Thymus (tissue), 11 donors: Measurements from ENCODE around the gene CCDC88B. TPM values are rescaled to one million over a fixed set of nuclear protein-coding genes. Genes with fewer than 3 reads are reported as not detected.
A peak's percentile ranks its signal among the peaks of the same experiment; 100 is the strongest.

Experiments used
- DNase-seq, 9 donors: peaks; one replicate each; pipeline ENCODE4 v3.0.0-alpha.2; 2013; ENCODE audit warnings: low spot score in 9 of 9, low read depth in 6 of 9, missing footprints in 1 of 9
- H3K27ac ChIP-seq, 2 donors: one replicate each; pipeline ENCODE4 v1.5.1; 2013; ENCODE audit warnings: control low read depth in 1 of 2, low read depth in 1 of 2, low read length in 1 of 2, mild to moderate bottlenecking in 1 of 2, moderate library complexity in 1 of 2
- H3K27me3 ChIP-seq, 2 donors: one replicate each; pipeline ENCODE4 v1.5.1; 2013; ENCODE audit warnings: low read length in 1 of 2; ENCODE audit not compliant: control insufficient read depth in 2 of 2, insufficient read depth in 1 of 2
- H3K36me3 ChIP-seq, 2 donors: one replicate each; pipeline ENCODE4 v1.5.1; 2013; ENCODE audit warnings: low read length in 1 of 2, mild to moderate bottlenecking in 1 of 2, moderate library complexity in 1 of 2; ENCODE audit not compliant: control insufficient read depth in 2 of 2, insufficient read depth in 2 of 2
- H3K4me1 ChIP-seq, 2 donors: one replicate each; pipeline ENCODE4 v1.5.1; 2013; ENCODE audit warnings: low read length in 2 of 2; ENCODE audit not compliant: control insufficient read depth in 2 of 2, insufficient read depth in 2 of 2
- H3K4me3 ChIP-seq, 2 donors: one replicate each; pipeline ENCODE4 v1.5.1; 2013; ENCODE audit warnings: low read length in 2 of 2, control low read depth in 1 of 2, mild to moderate bottlenecking in 1 of 2
- H3K9me3 ChIP-seq, 2 donors: one replicate each; pipeline ENCODE4 v1.5.1; 2013; ENCODE audit warnings: low read length in 1 of 2, mild to moderate bottlenecking in 1 of 2; ENCODE audit not compliant: control insufficient read depth in 2 of 2, insufficient read depth in 1 of 2
- WGBS: extraction: QIAGEN DNeasy Blood & Tissue Kit; methylation state at CpG from one replicate; pipeline ENCODE4 v1.1.7; 2013; 5-methylcytosine and 5-hydroxymethylcytosine counted together
- polyA plus RNA-seq: library from polyadenylated mRNA; stranded (reverse); fragments of 200-250 nt; gene quantifications from one replicate; pipeline ENCODE4 v1.2.3, GENCODE V29; 2013
- total RNA-seq: library from RNA; stranded (reverse); fragments of 120-200 nt; gene quantifications from one replicate; pipeline ENCODE4 v1.2.4, GENCODE V29; 2013
- donor health status: healthy.

Gene CCDC88B
- total and polyA plus RNA-seq, 2 donors = 26.9 to 480 TPM

DNA sequence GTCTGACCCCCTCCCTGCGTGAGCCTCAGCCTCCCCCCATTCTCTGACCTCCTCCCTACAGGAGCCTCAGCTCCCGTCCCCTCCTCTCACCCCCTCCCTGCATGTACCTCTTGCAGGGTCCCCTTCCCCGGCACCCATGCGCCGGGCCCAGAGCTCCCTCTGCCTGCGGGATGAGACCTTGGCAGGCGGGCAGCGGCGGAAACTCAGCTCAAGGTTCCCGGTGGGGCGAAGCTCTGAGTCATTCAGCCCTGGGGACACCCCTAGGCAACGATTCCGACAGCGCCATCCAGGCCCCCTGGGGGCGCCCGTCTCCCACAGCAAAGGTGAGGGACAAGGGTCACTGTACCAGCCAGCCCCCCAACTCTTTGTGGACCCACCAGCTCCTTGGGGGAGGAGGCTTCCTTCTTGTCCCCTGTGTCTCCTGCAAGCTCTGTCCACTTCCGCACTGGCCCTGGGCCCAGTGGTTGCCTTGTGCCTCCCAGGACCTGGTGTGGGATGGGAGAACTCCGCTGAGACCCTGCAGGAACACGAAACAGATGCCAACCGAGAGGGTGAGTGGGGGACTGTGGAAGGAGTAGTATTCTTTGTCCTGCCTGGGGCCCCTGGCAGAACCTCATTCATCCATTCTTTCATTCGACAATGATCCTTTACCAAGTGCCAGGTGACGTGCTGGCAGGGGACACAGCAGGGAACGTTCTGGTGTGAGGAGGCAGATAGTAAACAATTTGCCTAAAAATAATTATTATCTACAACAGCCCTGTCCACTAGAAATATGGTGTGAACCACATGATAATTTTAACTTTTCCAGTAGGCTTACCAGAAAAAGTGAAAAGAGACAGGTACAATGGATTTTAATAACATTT is 15.3 kb downstream of the CCDC88B start:
- peak overlapping the region in 1 of 2 donors; percentile 15 for H3K27ac ChIP-seq
- H3K4me1 ChIP-seq = peaks cover 22 to 38% of the 10 kb centered on the region in 2 donors
- H3K36me3 ChIP-seq = peaks cover 16 to 39% of the 10 kb centered on the region in 2 donors
- peaks cover 0 to 4% of the 10 kb centered on the region in 2 donors for H3K27me3 ChIP-seq
- H3K9me3 ChIP-seq = no peaks in the 10 kb centered on the region
- H3K4me3 ChIP-seq = no peak overlapping the region
- DNase-seq = peak in 5 of 9 donors; percentile 57 to 85 (median 74)
- WGBS = 30% methylated on average over 23 of the region's 23 CpGs

GRCh38 chr11:64356498-64357411 is 16.8 kb downstream of the CCDC88B start:
- peaks cover 25 to 53% of the 10 kb centered on the region in 2 donors for H3K4me1 ChIP-seq
- no peak overlapping the region for H3K4me3 ChIP-seq
- DNase-seq = no peak
- no peak overlapping the region for H3K27ac ChIP-seq
- H3K9me3 ChIP-seq = peaks cover 0 to 3% of the 10 kb centered on the region in 2 donors
- H3K36me3 ChIP-seq = peaks cover 20 to 35% of the 10 kb centered on the region in 2 donors
- peaks cover 0 to 4% of the 10 kb centered on the region in 2 donors for H3K27me3 ChIP-seq
- WGBS = 95% methylated on average over 25 of the region's 25 CpGs

DNA sequence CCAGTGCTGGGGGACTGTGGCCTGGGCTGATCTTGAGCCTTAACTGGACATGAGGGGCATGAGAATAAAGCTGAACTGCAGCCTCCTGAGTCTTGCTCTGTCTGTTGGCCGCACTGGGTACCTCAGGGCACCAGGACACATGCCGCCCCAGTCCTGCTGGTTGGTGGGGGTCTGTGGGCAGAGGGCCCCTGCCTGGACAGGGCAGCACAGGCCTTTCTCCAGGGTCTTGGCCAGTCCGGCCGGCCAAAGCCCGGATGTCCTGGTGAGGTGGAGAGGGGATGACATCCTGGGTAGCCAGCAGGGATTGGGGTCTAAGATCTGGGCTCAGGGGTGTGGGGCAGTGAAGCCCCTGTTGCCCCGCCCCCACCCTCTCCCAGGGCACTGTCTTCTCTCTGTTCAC is 17.4 kb downstream of the CCDC88B start:
- over 99% methylated on average over 6 of the region's 6 CpGs for WGBS
- DNase-seq = no peak
- peaks cover 25 to 54% of the 10 kb centered on the region in 2 donors for H3K4me1 ChIP-seq
- H3K27ac ChIP-seq = no peak overlapping the region
- H3K4me3 ChIP-seq = no peak overlapping the region
- H3K9me3 ChIP-seq = peaks cover 0 to 3% of the 10 kb centered on the region in 2 donors
- H3K36me3 ChIP-seq = peaks cover 24 to 35% of the 10 kb centered on the region in 2 donors
- peaks cover 0 to 4% of the 10 kb centered on the region in 2 donors for H3K27me3 ChIP-seq

DNA sequence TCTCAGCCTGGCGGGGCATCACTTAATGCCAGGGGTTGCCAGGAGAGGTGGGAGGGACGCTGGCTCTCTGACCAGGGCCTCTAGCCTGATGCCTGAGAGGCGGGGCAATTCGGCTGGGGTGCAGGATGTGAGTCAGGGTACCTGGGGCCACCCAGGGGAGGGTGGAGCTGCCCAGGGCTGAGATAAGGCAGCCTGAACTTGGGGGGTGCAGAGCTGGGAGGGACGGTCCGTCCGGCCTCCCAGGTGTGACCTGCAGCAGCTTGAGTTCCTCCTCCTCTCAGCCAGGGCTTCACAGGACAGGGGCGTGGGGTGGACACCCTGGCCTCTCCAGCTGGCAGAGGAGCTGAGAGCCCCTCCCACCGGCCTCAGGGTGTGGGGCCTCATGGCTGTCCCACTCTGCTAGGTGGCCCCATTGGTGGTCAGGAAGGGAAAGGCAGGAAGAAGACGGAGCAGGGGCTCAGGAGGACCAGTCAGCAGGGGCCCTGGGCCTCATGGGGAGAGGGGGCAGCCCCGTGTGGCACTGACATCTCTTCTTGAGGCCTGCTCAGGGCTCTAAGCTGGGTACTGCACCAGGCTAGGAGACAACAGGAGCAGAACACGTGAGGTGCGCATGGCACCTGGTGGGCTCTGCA is 18.0 kb downstream of the CCDC88B start:
- peaks cover 29 to 32% of the 10 kb centered on the region in 2 donors for H3K36me3 ChIP-seq
- WGBS = 86% methylated on average over 13 of the region's 13 CpGs

GRCh38 chr11:64358536-64358906 is 18.5 kb downstream of the CCDC88B start:
- Histone ChIP-seq H3K4me1 (peaks cover 25 to 54% of the 10 kb centered on the region in 2 donors), H3K9me3 (peaks cover 0 to 3% of the 10 kb centered on the region in 2 donors), H3K27me3 (peaks cover 0 to 4% of the 10 kb centered on the region in 2 donors), H3K4me3 (peak overlapping the region; percentile 43 to 80), H3K36me3 (peaks cover 30 to 36% of the 10 kb centered on the region in 2 donors), H3K27ac (peak overlapping the region; percentile 5 to 68)
- DNase-seq = no peak
- 48% methylated on average over 7 of the region's 7 CpGs for WGBS

More for the DNA sequence above, 18.0 kb downstream of the CCDC88B start:
- no peak overlapping the region for H3K27ac ChIP-seq
- H3K4me1 ChIP-seq = peaks cover 25 to 54% of the 10 kb centered on the region in 2 donors
- H3K4me3 ChIP-seq = no peak overlapping the region
- peaks cover 0 to 4% of the 10 kb centered on the region in 2 donors for H3K27me3 ChIP-seq
- H3K9me3 ChIP-seq = peaks cover 0 to 3% of the 10 kb centered on the region in 2 donors
- no peak for DNase-seq

GRCh38 chr11:64358907-64359711 is 19.1 kb downstream of the CCDC88B start, which contains the start of gene RPS6KA4:
RPS6KA4 (plus strand) TSS chr11:64359162; CDS start chr11:64359236, 74 bp downstream.
- peak within 1 kb of the TSS; percentile 5 to 68 for H3K27ac ChIP-seq
- peaks cover 25 to 54% of the 10 kb centered on the region in 2 donors for H3K4me1 ChIP-seq
- peak within 1 kb of the TSS; percentile 68 to 80 for H3K4me3 ChIP-seq
- DNase-seq = peak in 2 of 9 donors; percentile 34 to 56
- peaks cover 0 to 3% of the 10 kb centered on the region in 2 donors for H3K9me3 ChIP-seq
- peaks cover 0 to 4% of the 10 kb centered on the region in 2 donors for H3K27me3 ChIP-seq
- peaks cover 34% of the 10 kb centered on the region in 2 donors for H3K36me3 ChIP-seq
- WGBS = under 1% methylated on average over 70 of the region's 70 CpGs

DNA sequence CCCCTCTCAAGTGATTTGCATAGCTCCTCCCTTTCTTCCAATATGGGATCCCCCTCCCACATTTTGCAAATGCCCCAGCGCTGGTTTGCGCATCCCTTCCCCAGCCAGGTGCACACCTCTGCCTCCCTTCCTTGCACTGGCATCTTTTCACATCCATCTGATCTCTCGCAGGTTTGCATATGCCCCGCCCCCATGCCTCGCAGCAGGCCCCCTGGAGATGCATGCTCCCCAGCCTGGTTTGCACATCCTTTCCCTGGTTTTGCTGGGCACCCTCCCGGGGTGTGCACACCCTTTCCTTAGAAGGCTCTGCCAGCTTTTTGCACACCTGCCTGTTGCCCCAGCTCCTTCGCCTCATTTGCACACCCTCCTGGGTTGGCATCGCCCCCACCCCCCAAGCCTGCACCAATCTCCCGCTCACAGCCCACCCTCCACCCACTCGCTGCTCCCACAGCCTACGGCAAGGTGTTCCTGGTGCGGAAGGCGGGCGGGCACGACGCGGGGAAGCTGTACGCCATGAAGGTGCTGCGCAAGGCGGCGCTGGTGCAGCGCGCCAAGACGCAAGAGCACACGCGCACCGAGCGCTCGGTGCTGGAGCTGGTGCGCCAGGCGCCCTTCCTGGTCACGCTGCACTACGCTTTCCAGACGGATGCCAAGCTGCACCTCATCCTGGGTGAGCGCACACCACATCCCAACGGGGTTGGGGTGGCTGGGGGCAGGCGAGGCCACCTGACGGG is 19.9 kb downstream of the CCDC88B start:
- peak overlapping the region; percentile 68 to 80 for H3K4me3 ChIP-seq
- peak overlapping the region in 1 of 2 donors; percentile 19 for H3K27ac ChIP-seq
- 7% methylated on average over 38 of the region's 38 CpGs for WGBS
- H3K36me3 ChIP-seq = peaks cover 35% of the 10 kb centered on the region in 2 donors
- DNase-seq = peak in 2 of 9 donors; percentile 54 to 70
- H3K9me3 ChIP-seq = peaks cover 0 to 3% of the 10 kb centered on the region in 2 donors
- H3K4me1 ChIP-seq = peaks cover 22 to 51% of the 10 kb centered on the region in 2 donors
- peaks cover 0 to 4% of the 10 kb centered on the region in 2 donors for H3K27me3 ChIP-seq
